GM12878 (cell line): ENCODE results near the gene TMEM272. TPM values are rescaled to one million over a fixed set of nuclear protein-coding genes. Genes with fewer than 3 reads are reported as not detected.

Source experiments
- ASH2L ChIP-seq: fragments of 300-600, 200-600 bp; sonication (generic); IDR thresholded peaks from 2 replicates; pipeline ENCODE4 v1.6.1; 2017; ENCODE audit warnings: low read depth, mild to moderate bottlenecking, borderline replicate concordance
- BACH1 ChIP-seq: fragments of 450-650 bp; IDR thresholded peaks from 2 replicates; pipeline ENCODE4 v1.6.1; 2017; ENCODE audit warnings: mild to moderate bottlenecking, borderline replicate concordance
- EP300 ChIP-seq, 2 experiments: fragments of 150-350 bp in 1 of 2; IDR thresholded peaks; 2 replicates each; pipeline ENCODE4 v1.6.1; 2011 to 2012; ENCODE audit warnings: low read depth in 2 of 2, low read length in 2 of 2, borderline replicate concordance in 1 of 2, improper control_type of control experiment in 1 of 2, inconsistent platforms in 1 of 2; ENCODE audit not compliant: control insufficient read depth in 1 of 2
- IRF4 ChIP-seq: IDR thresholded peaks from 2 replicates; pipeline ENCODE4 v1.6.1; 2011; ENCODE audit warnings: low read depth, low read length
- NBN ChIP-seq: fragments of 450-650 bp; IDR thresholded peaks from 2 replicates; pipeline ENCODE4 v1.6.1; 2016
- NKRF ChIP-seq: fragments of 450-650 bp; conservative IDR thresholded peaks from 2 replicates; pipeline ENCODE4 v1.6.1; 2017; ENCODE audit warnings: mild to moderate bottlenecking, moderate library complexity
- POLR2AphosphoS2 ChIP-seq: IDR thresholded peaks from 2 replicates; pipeline ENCODE4 v1.6.1; 2011; ENCODE audit warnings: low read depth, mild to moderate bottlenecking, low read length, improper control_type of control experiment, moderate library complexity
- POLR2AphosphoS5 ChIP-seq: IDR thresholded peaks from 2 replicates; pipeline ENCODE4 v1.6.1; 2011; ENCODE audit warnings: mild to moderate bottlenecking, low read length, inconsistent platforms
- YY1 ChIP-seq: IDR thresholded peaks from 2 replicates; pipeline ENCODE4 v1.6.1; 2011; ENCODE audit warnings: low read depth, mild to moderate bottlenecking, low read length
- polyA plus RNA-seq, 11 experiments: library from polyadenylated mRNA; depleted of rRNA in 4 of 11; unstranded in 6 of 11; stranded (reverse) in 5 of 11; fragments of >200 nt; fragmentation: Nextera tagmentation in 4 of 11; fragmentation: Illumina TruSeq in 1 of 11; extraction: Ambion mirVana in 4 of 11; extraction: Trizol in 1 of 11; gene quantifications; 1 replicate in 1 of 11; 2 replicates in 10 of 11; pipeline versions ENCODE4 v1.2.1 to v1.2.3, GENCODE V29; 2011 to 2016; ENCODE audit warnings: inconsistent platforms in 2 of 11, missing spikeins in 2 of 11, low read depth in 1 of 11
- total RNA-seq, 4 experiments: library from RNA; depleted of rRNA in 3 of 4; stranded (reverse); fragments of >200 nt in 3 of 4; fragmentation: Illumina TruSeq in 1 of 4; extraction: Trizol in 1 of 4; gene quantifications; 2 replicates each; pipeline versions ENCODE4 v1.2.1 to v1.2.3, GENCODE V29; 2013 to 2021
- TF ChIP-seq, protein P1 (sequence below): IDR thresholded peaks from 2 replicates; pipeline ENCODE4 v1.6.1; 2012; ENCODE audit warnings: mild to moderate bottlenecking, low read depth, low read length
- TF ChIP-seq, protein P2 (sequence below): fragments of 150-350 bp; IDR thresholded peaks from 2 replicates; pipeline ENCODE4 v1.6.1; 2014; ENCODE audit warnings: mild to moderate bottlenecking, low read depth, low read length

TMEM272 gene
- total and polyA plus RNA-seq, 10 of the 15 experiments (the other 5 are each of a cell fraction or from before 2014, with no cell fraction given), result 0.01 to 0.04 TPM; not detected in 8

- TF ChIP-seq, protein P1, sequence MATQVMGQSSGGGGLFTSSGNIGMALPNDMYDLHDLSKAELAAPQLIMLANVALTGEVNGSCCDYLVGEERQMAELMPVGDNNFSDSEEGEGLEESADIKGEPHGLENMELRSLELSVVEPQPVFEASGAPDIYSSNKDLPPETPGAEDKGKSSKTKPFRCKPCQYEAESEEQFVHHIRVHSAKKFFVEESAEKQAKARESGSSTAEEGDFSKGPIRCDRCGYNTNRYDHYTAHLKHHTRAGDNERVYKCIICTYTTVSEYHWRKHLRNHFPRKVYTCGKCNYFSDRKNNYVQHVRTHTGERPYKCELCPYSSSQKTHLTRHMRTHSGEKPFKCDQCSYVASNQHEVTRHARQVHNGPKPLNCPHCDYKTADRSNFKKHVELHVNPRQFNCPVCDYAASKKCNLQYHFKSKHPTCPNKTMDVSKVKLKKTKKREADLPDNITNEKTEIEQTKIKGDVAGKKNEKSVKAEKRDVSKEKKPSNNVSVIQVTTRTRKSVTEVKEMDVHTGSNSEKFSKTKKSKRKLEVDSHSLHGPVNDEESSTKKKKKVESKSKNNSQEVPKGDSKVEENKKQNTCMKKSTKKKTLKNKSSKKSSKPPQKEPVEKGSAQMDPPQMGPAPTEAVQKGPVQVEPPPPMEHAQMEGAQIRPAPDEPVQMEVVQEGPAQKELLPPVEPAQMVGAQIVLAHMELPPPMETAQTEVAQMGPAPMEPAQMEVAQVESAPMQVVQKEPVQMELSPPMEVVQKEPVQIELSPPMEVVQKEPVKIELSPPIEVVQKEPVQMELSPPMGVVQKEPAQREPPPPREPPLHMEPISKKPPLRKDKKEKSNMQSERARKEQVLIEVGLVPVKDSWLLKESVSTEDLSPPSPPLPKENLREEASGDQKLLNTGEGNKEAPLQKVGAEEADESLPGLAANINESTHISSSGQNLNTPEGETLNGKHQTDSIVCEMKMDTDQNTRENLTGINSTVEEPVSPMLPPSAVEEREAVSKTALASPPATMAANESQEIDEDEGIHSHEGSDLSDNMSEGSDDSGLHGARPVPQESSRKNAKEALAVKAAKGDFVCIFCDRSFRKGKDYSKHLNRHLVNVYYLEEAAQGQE, result no peak
- TF ChIP-seq POLR2AphosphoS5 (no peak), NKRF (no peak), POLR2AphosphoS2 (no peak), IRF4 (no peak), BACH1 (no peak), NBN (no peak), EP300 (IDR thresholded peaks at IDR 0.05; ENCODE audit: borderline replicate concordance in 1 of 2, control insufficient read depth in 1 of 2, low read depth in 2 of 2, low read length in 2 of 2) (no peak), YY1 (no peak), ASH2L (no peak)
- TF ChIP-seq, protein P2, sequence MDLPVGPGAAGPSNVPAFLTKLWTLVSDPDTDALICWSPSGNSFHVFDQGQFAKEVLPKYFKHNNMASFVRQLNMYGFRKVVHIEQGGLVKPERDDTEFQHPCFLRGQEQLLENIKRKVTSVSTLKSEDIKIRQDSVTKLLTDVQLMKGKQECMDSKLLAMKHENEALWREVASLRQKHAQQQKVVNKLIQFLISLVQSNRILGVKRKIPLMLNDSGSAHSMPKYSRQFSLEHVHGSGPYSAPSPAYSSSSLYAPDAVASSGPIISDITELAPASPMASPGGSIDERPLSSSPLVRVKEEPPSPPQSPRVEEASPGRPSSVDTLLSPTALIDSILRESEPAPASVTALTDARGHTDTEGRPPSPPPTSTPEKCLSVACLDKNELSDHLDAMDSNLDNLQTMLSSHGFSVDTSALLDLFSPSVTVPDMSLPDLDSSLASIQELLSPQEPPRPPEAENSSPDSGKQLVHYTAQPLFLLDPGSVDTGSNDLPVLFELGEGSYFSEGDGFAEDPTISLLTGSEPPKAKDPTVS, result no peak
Measured at GRCh38 chr13:51770160-51770559, 74.8 kb downstream of the TMEM272 start (continued).
